ENCODE results near the gene SLC6A1. TPM values are rescaled to one million over a fixed set of nuclear protein-coding genes. Genes with fewer than 3 reads are reported as not detected.

The SLC6A1 gene
- total RNA-seq, 1 donor from 2014 or later: not detected

GRCh38 chr3:10960255-10960654, 32.3 kb upstream of the SLC6A1 start:
- POLR2A ChIA-PET: no interaction called here
- Mint-ChIP-seq H3K9me3 (no peaks in the 10 kb centered on the region), H3K4me1 (no peaks in the 10 kb centered on the region), H3K27me3 (peaks cover 4% of the 10 kb centered on the region), H3K4me3 (no peak overlapping the region), H3K27ac (no peak overlapping the region), H3K36me3 (ENCODE audit: low read depth) (no peaks in the 10 kb centered on the region)
- intact Hi-C loops (cut with micrococcal nuclease): no loop called here
- no peak for TF ChIP-seq CTCF (IDR thresholded peaks at IDR 0.05)
- ATAC-seq (ENCODE audit: low read depth): no peak
- no peak for DNase-seq
- CTCF ChIA-PET: no interaction called here

GRCh38 chr3:10961921-10962320, 30.6 kb upstream of the SLC6A1 start:
- ATAC-seq (ENCODE audit: low read depth): no peak
- H3K4me1 Mint-ChIP-seq: no peaks in the 10 kb centered on the region
- H3K9me3 Mint-ChIP-seq: no peaks in the 10 kb centered on the region
- no peak for DNase-seq
- H3K4me3 Mint-ChIP-seq: no peak overlapping the region
- intact Hi-C loops (cut with micrococcal nuclease): no loop called here
- ChIA-PET CTCF (no interaction called here), POLR2A (no interaction called here)
- H3K27me3 Mint-ChIP-seq: peaks cover 11% of the 10 kb centered on the region
- H3K36me3 Mint-ChIP-seq (ENCODE audit: low read depth): no peaks in the 10 kb centered on the region
- no peak overlapping the region for H3K27ac Mint-ChIP-seq
- TF ChIP-seq CTCF (IDR thresholded peaks at IDR 0.05): no peak

- H3K27ac Mint-ChIP-seq: no peak overlapping the region
- DNase-seq (no peak), ATAC-seq (ENCODE audit: low read depth) (no peak)
- H3K36me3 Mint-ChIP-seq (ENCODE audit: low read depth): no peaks in the 10 kb centered on the region
- H3K4me3 Mint-ChIP-seq: no peak overlapping the region
- H3K9me3 Mint-ChIP-seq: no peaks in the 10 kb centered on the region
- intact Hi-C loops (cut with micrococcal nuclease): no loop called here
- no peak for TF ChIP-seq CTCF (IDR thresholded peaks at IDR 0.05)
- ChIA-PET CTCF (interaction anchor here (1.1 kb wide), 1 partner anchor 19 kb away, joined by 3 read pairs; no protein-coding TSS in a partner anchor), POLR2A (no interaction called here)
- peaks cover 11% of the 10 kb centered on the region for H3K27me3 Mint-ChIP-seq
- H3K4me1 Mint-ChIP-seq: no peaks in the 10 kb centered on the region
Measured at GRCh38 chr3:10962481-10963036, 30.0 kb upstream of the SLC6A1 start.

GRCh38 chr3:10964537-10965167, 27.9 kb upstream of the SLC6A1 start:
- ATAC-seq (ENCODE audit: low read depth) (no peak), DNase-seq (no peak)
- H3K36me3 Mint-ChIP-seq (ENCODE audit: low read depth): no peaks in the 10 kb centered on the region
- peaks cover 11% of the 10 kb centered on the region for H3K27me3 Mint-ChIP-seq
- no peaks in the 10 kb centered on the region for H3K4me1 Mint-ChIP-seq
- H3K9me3 Mint-ChIP-seq: no peaks in the 10 kb centered on the region
- intact Hi-C loops (cut with micrococcal nuclease): no loop called here
- no peak for TF ChIP-seq CTCF (IDR thresholded peaks at IDR 0.05)
- no peak overlapping the region for H3K4me3 Mint-ChIP-seq
- no peak overlapping the region for H3K27ac Mint-ChIP-seq
- CTCF ChIA-PET: no interaction called here
- POLR2A ChIA-PET: no interaction called here

- Mint-ChIP-seq H3K4me1 (no peaks in the 10 kb centered on the region), H3K27me3 (peaks cover 18% of the 10 kb centered on the region), H3K9me3 (no peaks in the 10 kb centered on the region), H3K27ac (no peak overlapping the region), H3K36me3 (ENCODE audit: low read depth) (no peaks in the 10 kb centered on the region), H3K4me3 (no peak overlapping the region)
- ATAC-seq (ENCODE audit: low read depth) (no peak), DNase-seq (no peak)
- CTCF ChIA-PET: no interaction called here
- intact Hi-C loops (cut with micrococcal nuclease): no loop called here
- no peak for TF ChIP-seq CTCF (IDR thresholded peaks at IDR 0.05)
- POLR2A ChIA-PET: no interaction called here
Measured at GRCh38 chr3:10968401-10968800, 24.1 kb upstream of the SLC6A1 start.

Data from activated B cell treated with CpG ODN at 0.5 μM for 24 hours (primary cell).